GM18873 (cell line): ENCODE measurements around the gene FIS1.

Experiments used
- ATAC-seq: cut with Tn5 transposase; IDR thresholded peaks from one replicate; pipeline ENCODE4 v1.9.1; 2021; ENCODE audit warnings: mild to moderate bottlenecking, moderate library complexity, moderate number of reproducible peaks; ENCODE audit not compliant: unreplicated experiment, low FRiP score

The FIS1 gene

GRCh38 chr7:101236292-101236835 lies 8.5 kb downstream of the FIS1 start:
- ATAC-seq = no peak

GRCh38 chr7:101235522-101235921 lies 9.4 kb downstream of the FIS1 start:
- ATAC-seq = no peak

DNA sequence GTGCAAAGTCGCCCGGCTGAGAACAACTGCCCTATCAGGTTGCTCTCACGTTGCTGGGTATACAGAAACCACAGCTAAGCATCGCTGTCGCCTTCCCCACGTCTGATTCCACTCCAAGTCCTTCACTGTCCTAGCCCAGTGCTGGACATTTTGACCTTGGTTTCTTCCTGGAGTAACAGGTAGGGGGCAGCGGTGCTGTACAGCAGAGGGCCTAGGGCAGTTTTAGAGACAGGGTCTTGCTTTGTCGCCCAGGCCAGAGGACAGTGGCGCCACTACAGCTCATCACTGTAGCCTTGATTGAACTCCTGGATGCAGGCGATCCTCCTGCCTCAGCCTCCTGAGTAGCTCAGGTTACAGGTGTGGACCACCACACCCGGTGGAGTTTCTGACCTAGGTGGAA lies 9.8 kb downstream of the FIS1 start:
- ATAC-seq = no peak

DNA sequence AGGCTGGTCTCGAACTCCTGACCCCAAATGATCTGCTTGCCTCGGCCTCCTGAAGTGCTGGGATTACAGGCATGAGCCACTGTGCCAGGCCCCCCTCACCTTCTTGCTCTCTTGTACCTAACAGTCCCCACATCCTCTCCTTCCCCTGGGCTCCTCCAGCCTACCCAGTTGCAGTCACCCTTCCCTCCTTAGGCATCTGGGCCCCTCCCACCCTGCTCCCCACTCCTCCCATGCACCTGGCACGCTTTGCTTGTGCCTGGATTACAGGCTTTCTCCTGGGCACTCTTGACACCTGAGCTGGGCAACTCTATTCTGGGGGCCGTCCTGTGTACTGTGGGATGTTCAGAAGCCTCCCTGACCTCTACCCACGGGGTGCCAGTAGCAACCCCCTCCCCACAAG lies 10.2 kb downstream of the FIS1 start:
- no peak for ATAC-seq

GRCh38 chr7:101233907-101234547 lies 10.9 kb downstream of the FIS1 start:
- ATAC-seq = no peak

- no peak for ATAC-seq
Observed at GRCh38 chr7:101232141-101232850, 12.6 kb downstream of the FIS1 start.

DNA sequence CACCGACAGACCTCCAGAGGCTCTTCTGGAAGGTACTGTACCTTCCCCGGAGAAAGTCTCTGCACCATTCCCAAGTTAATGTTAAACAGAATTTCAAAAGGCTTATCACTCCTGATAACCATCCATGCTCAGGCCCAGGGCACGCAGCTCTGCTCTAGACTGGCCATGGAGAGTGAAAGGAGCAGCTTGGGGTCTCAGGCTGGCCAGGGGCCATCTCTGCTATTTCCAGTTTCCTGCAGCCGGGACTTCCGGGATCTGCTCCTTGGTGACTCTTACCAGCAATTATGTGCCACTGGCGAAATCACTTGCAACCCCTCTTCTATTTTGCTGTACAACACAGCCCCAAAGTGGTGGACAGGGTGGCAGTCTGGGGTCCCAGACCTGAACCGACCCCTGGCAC lies 13.2 kb downstream of the FIS1 start:
- ATAC-seq = no peak

GRCh38 chr7:101226721-101227120 lies 18.2 kb downstream of the FIS1 start:
- ATAC-seq = no peak

- ATAC-seq = no peak
Observed at GRCh38 chr7:101225650-101226049, 19.2 kb downstream of the FIS1 start.

- no peak for ATAC-seq
Observed at GRCh38 chr7:101223528-101223927, 21.4 kb downstream of the FIS1 start.

- no peak for ATAC-seq
Observed at GRCh38 chr7:101222275-101222830, 22.5 kb downstream of the FIS1 start.

DNA sequence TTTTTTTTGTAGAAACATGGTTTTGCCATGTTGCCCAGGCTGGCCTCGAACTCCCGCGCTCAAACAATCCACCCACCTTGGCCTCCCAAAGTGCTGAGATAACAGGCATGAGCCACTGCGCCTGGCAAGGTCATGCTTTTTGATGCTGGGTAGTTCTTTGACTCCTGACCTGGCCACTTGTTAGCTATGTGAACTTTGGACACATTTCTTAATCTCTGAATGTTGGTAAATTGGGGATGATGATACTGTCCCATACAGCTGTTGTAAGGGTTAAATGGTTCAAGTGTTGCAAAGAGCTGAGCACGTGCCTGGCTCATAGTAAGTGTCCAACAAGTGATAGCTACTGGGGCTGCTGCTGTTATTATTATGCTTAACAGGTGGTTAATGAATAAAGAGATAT lies 24.6 kb downstream of the FIS1 start:
- no peak for ATAC-seq

DNA sequence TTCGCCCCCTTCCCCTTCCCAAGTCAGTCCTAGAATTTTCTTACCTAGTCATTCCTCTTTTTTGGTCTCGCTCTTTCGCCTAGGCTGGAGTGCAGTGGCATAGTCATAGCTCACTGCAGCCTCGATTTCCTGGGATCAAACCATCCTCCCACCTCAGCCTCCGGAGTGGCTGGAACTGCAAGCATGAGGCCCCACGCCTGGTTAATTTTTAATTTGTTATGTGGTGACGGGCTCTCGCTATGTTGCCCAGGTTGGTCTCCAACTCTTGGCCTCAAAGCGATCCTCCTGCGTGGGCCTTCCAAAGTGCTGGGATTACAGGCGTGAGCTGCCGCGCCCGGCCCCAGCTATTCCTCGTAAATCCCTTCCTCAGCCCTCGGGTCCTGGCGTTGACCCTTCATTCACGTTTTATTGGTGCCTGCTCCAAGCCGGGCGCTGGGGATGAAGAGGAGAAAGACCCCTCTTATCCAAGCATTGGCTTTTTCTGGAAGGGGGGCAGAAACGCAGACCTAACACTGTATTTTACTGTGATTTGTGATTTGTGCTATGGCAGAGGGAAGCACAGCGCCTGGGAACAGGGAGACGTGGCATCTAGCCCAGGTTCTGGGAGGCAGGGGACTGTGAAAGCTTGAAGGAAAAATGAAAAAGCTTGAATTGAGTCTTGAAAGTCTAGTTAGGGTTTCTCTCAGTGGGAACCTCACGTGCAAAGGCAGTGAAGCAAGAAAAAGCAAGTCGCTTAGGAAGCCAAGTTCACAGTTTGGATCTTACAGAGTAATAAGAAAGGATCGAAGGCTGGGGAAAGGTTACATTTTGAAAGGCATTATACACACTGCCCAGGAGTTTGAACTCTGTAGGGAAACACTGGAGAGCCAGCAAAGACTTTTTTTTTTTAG lies 26.4 kb downstream of the FIS1 start:
- ATAC-seq = peak; percentile 6

DNA sequence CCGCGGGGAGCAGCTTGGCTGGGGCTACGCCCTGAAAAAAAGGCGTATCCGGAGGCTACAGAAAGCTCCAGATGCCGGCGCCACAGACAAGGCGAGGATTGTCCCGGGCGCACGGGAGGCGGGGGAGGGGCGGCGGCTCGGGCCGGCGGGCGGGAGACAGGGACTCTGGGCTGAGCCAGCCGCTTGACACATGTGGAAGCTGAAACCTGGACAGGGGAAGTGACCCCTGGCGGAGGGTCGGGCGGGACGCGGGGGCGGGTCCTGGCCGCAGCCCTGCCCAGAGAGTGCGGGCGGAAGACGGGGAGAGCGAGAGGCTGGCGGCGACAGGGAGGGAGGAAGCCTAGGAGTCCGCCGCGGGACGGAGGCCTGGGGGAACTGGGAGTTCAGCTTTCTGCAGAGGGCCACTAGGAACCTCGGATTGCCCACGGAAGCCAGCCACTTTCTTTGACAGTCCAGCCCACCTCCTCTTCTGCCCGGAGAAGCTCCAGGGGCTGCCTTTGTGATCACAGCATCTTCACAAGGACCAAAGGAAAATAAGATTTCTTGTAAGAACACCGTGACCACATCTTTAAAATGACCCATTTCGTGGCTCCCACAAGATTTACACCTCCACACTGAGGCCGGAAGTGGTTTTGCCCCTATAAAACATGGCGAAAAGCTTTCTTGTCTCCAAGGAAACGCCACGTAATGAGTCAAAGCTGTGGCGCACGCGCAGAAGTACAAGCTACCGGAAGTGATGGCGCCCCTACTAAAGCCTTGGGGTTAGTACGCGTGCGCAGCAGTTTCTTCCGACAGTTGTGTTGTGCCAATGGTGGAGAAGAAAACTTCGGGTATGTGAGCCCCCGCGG lies 27.3 kb downstream of the FIS1 start, which contains the start of the genes PLOD3 and ZNHIT1:
Gene PLOD3, minus strand, starts transcription at position 194 of the 848 bp plus-strand sequence. CDS start 307 bp downstream, outside the sequence.
Gene ZNHIT1, plus strand, starts transcription at position 778 of the 848 bp plus-strand sequence. Its CDS starts 31 bp downstream, at position 809.
- ATAC-seq = peak; percentile 46

DNA sequence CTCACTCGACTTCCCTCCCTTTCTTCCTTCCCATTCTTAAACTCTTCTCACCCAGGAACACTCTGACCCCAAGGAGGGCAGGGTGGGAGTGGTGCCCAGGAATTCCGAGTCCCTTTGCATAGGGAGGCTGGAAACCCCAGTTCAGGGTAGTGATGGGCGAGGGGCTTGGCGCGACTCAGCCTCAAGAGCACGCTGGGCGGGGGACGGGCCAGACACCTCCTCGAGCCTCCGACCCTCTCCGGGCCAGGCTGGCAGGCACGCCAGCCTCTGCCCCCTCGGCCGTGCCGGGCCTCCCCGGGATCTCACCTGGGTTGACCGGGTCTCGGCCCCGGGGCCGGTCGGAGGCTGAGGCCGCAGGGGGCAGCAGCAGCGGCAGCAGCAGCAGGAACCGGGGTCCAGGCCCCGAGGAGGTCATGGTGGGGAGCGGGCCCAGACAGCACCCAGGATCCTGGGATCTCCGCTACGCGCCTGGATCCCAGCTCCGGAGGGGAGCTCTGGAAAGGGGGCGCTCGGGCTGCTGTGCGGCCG lies 28.0 kb downstream of the FIS1 start:
- peak; percentile 14 for ATAC-seq

DNA sequence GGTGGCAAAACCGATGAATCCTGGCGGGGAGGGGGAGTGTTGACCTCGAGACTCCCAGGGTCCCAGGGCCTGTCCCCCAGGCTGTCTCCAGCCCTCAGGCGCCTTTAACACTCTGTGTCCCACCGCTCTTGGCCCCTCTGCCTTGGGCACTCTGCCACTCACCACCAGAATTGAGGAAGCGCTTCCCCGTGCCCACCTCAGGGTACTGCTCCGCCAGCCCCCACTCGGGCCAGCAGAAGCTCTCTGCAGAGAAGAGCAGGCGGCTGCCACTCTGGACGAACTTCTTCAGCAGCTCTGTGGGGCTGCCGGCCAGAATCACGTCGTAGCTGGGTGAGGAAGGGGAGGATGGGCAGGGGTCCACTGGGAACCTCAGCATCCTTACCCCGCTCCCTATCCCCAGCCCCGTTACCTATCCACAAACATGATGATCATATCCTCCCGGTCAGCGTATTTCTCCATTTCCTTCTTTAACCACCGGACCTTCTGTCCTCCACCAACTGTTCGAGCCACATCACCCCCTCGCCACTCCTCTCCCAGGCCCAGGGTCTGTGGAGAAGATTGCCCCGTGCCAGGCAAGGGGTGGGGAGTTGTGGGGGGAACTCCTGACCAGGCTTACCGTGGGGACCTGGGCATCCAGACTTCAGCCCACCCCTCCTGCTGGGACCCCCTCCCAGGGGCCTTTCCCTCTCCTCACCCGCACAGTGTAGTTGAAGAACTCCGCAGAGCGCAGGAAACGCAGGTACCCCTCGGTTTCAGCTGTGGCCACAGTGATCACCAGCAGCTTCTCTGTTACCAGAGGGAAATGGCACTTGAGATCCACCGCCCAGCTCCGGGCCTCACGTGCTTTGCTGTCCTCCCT lies 28.7 kb downstream of the FIS1 start:
- ATAC-seq = no peak

GRCh38 chr7:101212014-101212413 lies 32.9 kb downstream of the FIS1 start:
- no peak for ATAC-seq

- ATAC-seq = no peak
Observed at GRCh38 chr7:101211501-101211900, 33.4 kb downstream of the FIS1 start.
